ENCODE data around the gene NCOA3.
"Not testable (repeated sequence)": the region's sequence is repeated elsewhere in the genome, so short reads cannot be mapped to it uniquely, and the experiment has no call there.

NCOA3 gene

GRCh38 chr20:47571426-47571825 lies 69.7 kb downstream of the NCOA3 start:
- no peak for DNase-seq

DNA sequence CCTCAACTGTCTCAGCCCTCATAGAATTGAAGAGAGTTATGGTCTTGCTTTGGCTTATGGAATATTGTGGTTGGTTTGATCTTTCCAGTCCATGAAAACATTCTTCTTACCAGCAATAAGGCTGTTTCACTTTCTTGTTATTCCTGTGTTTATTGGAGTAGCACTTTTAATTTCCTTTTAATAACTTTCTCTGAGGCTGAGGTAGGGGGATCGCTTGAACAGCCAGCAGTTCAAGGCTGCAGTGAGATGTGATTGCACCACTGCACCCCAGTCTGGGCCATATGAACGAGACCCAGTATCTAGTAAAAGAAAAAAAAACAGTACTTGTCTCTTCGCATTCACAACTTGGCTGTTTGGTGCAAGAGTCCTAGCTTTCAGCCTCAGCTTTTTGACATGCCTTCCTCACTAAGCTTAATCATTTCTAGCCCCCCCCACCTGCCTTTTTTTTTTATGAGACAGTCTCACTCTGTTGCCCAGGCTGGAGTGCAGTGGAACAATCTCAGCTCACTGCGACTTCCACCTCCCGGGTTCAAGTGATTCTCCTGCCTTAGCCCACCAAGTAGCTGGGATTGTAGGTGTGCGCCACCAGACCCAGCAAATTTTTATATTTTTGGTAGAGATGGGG lies 70.5 kb downstream of the NCOA3 start:
- DNase-seq = no peak

GRCh38 chr20:47573559-47573958 lies 71.9 kb downstream of the NCOA3 start:
- no peak for DNase-seq

DNA sequence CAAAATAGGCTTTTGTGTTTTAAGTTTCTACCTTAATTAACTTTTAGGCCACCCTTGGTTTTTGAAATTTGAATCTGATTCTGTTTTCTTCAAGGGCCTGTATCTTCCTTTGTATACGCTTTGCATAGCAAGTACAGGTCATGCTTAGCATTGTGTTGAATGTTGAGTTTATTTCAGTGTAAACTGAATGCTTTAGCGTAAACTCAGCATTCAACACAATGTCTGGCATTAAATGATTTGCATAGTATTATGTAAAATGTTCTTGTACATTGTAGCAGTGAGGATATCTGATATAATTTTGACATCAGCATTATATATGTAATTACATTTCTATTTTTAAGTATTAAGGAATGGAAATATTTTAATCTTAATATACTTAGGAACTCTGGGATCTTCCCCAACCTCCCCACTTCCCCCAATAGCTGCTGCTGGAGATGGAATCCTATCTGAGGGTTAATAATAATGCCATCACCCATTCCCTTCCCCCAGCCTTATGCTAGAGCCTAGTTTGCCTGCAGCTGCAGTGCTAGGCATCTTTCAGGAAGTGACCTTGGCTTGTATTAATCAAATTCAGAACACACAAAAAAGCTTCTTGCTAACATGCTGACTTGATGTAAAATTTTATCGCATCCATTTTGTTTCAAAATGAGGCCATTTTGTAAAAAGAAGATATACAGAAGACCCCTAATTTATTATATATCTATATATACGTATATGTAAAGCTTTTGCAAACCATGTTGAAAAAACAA lies 73.1 kb downstream of the NCOA3 start:
- peak; percentile 16 for DNase-seq

DNA sequence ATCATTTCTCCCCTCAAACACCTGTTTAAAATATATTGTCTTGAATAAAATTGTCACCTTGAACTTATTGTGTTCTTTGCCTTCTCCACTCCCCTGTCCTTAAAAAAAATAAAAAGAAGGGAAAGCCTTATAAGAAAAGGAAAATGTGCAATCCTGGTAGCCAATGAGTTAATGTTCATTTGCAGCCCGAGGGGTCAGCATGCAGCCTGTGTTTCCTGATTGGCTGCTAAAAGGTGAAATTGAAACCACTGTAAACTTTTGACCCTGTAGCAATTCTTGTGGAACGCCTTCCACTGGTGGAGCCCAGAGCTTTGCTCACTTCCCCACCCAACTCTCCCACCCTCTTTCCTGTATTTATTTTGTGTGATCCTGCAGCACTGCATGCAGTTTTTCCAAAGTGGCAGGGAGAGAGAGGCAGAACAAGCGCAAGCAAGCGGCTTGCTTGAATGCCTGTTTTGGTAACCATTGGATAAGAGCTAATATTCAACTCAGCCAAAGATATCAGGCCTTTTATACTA lies 74.9 kb downstream of the NCOA3 start:
- DNase-seq = peak; percentile 64

DNA sequence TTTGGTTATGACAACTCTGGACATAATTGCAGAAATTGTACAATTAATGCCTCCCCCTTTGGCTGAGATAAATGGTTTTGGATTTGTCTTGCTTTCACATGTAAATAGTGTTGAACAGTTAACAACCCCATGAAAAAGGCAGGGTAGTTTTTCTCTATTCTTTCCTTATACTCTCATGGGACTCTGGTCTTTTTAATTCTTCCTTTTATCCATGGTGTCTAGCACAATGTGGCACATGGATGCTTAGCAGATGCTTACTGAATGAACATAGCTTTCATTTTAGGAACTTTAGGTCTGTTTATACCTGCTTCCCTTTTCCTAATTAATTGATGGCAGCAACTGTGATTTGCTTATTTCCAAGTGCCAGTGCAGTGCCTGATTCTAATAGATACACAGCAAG lies 75.6 kb downstream of the NCOA3 start:
- no peak for DNase-seq

GRCh38 chr20:47578543-47578942 lies 76.9 kb downstream of the NCOA3 start:
- no peak for DNase-seq

DNA sequence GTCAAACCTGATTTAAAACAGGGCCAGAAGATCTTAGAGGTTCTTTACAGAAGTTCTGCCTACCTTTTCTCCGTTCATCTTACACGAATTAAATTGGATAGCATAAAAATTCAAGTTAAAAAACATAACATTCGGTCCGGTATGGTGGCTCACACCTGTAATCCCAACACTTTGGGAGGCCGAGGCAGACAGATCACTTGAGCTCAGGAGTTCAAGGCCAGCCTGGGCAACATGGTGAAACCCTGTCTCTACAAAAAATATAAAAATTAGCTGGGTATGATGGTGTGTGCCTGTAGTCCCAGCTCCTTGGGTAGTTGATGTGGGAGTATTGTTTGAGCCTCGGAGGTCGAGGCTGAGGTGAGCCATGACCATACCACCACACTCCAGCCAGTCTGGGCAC lies 79.0 kb downstream of the NCOA3 start:
- DNase-seq = not testable (repeated sequence)

DNA sequence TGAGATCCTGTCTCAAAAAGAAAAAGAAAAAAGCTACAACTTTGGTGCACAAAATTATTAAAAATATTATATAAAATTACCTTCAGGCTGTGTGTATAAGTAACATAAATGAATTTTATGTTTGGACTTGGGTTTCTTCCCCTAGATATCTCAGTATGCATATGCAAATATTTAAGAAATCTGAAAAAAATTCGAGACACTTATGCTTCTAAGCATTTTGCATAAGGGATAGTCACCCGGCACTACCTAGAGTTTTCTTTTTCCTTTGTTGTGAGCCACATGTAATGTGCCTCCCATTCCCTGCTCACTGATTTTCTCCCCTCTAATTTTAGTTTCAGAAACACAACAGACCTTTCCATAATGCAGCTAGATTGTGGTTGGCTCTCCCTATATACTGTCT lies 79.4 kb downstream of the NCOA3 start:
- no peak for DNase-seq

- no peak for DNase-seq
Measured at GRCh38 chr20:47583551-47583950, 81.9 kb downstream of the NCOA3 start.

GRCh38 chr20:47585087-47585747 lies 83.5 kb downstream of the NCOA3 start:
- no peak for DNase-seq

DNA sequence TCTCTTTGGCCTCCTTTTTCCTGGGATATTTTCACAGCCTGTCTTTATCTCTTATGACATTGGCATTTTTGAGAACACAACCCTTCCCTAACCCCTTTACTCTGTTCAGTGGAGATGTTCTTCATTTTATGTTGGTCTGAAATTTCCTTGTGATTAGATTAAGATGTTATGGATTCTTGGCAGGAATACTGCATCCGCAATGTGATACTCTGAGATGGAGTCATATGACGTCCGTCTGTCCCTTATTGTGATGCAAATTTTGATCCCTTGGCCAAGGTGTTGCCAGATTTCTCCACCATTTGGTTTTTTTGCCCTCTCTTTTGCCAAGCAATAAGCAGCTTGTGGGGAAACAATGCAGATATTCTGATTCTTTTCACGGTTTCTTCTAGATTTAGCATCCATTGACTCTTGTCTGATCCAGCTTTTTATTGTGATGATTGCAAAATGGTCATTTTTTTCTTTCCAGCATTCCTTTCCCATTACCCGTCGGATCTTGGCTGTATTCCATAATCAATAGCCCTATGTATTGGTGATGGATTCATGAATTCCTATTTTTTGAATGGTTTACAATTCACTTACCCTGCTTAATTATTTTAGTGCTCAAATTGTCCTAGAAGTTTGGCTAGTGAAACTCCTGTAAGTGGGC lies 85.1 kb downstream of the NCOA3 start:
- DNase-seq = no peak

DNA sequence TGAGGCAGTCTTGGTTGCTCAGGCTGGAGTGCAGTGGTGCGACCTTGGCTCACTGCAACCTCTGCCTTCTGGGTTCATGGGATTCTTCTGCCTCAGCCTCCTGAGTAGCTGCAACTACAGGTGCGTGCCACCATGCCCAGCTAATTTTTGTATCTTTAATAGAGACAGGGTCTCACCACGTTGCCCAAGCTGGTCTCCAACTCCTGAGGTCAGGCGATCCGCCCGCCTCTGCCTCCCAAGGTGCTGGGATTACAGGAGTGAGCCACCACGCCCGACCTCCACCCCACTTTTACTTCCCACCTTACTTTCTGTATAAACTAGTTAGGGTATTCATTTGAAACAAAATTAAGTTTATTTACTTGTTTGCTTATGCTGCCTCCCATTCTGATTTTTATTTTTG lies 86.5 kb downstream of the NCOA3 start:
- DNase-seq = no peak

GRCh38 chr20:47591231-47591630 lies 89.5 kb downstream of the NCOA3 start:
- no peak for DNase-seq

GRCh38 chr20:47594157-47594556 lies 92.5 kb downstream of the NCOA3 start:
- no peak for DNase-seq

GRCh38 chr20:47595138-47595537 lies 93.5 kb downstream of the NCOA3 start:
- DNase-seq = not testable (repeated sequence)

DNA sequence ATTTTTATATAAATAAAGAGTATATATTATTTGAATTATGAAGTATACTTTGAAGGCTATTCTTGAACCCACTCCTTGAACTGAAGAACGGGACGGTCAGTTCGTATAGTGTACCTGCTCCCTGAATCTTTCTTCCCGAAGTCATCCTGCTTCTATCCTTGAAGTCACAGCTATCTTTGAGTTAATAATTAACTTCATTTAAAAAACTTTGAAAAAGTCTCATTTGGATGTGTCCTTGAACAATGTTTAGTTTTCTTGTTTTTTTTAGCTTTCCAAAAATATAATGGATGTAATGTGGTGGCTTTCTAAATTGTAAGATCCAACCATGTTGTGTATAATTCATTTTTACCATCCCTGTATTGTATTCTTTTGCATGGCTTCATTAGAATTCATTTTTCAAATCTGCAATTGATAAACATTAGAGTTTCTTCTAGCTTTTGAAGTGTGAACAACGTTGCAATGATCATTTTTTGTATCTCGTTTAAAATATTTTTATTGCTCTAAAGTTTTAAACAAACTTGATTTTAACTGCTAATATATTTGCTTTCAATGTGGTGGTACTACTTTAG lies 94.4 kb downstream of the NCOA3 start:
- DNase-seq = no peak

- DNase-seq = no peak
Measured at GRCh38 chr20:47597090-47597489, 95.4 kb downstream of the NCOA3 start.

DNA sequence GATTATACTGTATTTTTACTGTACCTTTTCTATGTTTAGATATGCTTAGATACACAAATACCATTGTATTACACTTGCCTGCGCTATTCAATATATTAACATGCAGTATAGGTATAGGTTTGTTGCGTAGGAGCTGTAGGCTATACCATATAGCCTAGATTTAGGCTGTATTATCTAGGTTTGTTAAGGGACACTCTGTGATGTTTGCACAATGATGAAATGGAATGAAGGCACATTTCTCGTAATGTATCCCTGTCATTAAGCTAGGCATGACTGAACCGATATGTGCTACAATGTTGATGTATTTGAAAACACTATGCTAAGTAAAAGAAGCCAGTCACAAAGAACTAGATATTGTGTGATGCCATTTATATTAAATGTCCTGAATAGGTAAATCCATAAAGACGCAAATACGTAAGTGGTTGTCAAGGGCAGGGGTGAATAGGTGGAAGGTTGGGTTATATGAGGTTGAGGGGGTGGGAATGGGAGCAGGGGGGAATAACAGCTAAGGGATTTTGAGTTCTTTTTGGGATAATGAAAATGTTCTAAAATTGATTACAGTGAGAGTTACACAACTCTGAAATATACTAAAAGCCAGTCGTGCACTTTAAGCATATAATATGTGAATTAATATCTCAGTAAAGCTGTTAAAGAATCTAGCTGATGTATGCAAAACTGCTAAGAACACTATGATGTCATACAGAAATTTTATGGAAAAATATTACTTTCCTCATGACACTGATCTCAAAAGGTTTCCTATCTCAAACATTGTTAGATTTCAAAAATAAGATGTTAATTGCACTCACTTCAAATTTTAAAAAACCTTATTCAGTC lies 97.4 kb downstream of the NCOA3 start:
- DNase-seq = no peak

GRCh38 chr20:47600967-47601547 lies 99.4 kb downstream of the NCOA3 start:
- no peak for DNase-seq

- no peak for DNase-seq
Measured at GRCh38 chr20:47603260-47603659, 101.6 kb downstream of the NCOA3 start.

Data from GF-D8 (cell line).